ENCODE measurements around the gene GK.
"Not testable (repeated sequence)": the region's sequence is repeated elsewhere in the genome, so short reads cannot be mapped to it uniquely, and the experiment has no call there.

The GK gene

DNA sequence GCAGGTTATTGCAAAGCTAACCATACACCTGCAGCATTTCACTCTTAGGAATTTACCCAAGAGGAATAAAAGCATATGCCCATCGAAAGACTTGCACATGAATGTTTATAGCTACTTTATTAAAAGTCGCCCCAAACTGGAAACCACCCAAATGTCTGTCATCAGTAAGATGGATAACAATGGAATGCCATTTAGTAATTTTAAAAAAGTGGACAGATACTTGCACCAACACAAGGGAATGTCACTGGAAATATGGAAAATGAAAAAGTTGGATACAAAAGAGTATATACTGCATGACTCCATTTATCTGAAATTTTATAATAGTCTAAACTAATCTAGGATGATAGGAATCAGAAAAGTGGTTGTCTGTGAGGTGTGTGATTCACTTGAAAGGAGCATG lies 12.9 kb downstream of the GK start:
- Histone ChIP-seq H3K27me3 (replicated peaks) (no peaks in the 10 kb centered on the region), H3K27ac (no peak overlapping the region), H3K36me3 (replicated peaks) (no peaks in the 10 kb centered on the region), H3K4me3 (ENCODE audit: low read depth, low read length) (no peak overlapping the region)
- TF ChIP-seq, protein P1, sequence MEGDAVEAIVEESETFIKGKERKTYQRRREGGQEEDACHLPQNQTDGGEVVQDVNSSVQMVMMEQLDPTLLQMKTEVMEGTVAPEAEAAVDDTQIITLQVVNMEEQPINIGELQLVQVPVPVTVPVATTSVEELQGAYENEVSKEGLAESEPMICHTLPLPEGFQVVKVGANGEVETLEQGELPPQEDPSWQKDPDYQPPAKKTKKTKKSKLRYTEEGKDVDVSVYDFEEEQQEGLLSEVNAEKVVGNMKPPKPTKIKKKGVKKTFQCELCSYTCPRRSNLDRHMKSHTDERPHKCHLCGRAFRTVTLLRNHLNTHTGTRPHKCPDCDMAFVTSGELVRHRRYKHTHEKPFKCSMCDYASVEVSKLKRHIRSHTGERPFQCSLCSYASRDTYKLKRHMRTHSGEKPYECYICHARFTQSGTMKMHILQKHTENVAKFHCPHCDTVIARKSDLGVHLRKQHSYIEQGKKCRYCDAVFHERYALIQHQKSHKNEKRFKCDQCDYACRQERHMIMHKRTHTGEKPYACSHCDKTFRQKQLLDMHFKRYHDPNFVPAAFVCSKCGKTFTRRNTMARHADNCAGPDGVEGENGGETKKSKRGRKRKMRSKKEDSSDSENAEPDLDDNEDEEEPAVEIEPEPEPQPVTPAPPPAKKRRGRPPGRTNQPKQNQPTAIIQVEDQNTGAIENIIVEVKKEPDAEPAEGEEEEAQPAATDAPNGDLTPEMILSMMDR (IDR thresholded peaks at IDR 0.05; ENCODE audit: low read depth, low read length, missing control alignments) = no peak
- in situ Hi-C loops (cut with HindIII; ENCODE audit: low pct_ligation_motif_present, low sequenced_read_pairs) = no loop called here
- no peak for DNase-seq

DNA sequence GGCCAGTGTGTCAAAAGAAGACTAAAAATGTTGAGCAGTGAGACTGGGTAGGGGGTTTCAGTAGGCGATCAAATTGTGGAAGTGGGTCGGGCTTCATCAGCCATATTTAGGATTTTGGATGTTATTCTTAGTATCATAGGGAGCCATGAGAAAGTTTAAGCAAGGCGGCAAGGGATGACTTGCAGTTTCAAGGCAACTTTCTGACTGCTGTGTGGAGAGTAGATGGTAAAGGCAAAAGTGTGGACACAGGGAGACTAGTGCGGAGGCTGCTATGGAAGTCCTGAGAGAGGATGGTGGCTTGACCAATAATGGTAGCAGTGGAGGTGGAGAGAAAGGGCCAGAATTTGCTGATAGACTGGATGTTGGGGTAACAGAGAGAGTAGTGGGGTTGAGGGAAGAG lies 15.4 kb downstream of the GK start:
- no peak overlapping the region for H3K27ac ChIP-seq
- no peak overlapping the region for H3K4me3 ChIP-seq (ENCODE audit: low read depth, low read length)
- in situ Hi-C loops (cut with HindIII; ENCODE audit: low pct_ligation_motif_present, low sequenced_read_pairs) = no loop called here
- DNase-seq = no peak
- H3K27me3 ChIP-seq (replicated peaks) = no peaks in the 10 kb centered on the region
- no peaks in the 10 kb centered on the region for H3K36me3 ChIP-seq (replicated peaks)
- TF ChIP-seq, protein P1 (IDR thresholded peaks at IDR 0.05; ENCODE audit: low read depth, low read length, missing control alignments) = no peak

DNA sequence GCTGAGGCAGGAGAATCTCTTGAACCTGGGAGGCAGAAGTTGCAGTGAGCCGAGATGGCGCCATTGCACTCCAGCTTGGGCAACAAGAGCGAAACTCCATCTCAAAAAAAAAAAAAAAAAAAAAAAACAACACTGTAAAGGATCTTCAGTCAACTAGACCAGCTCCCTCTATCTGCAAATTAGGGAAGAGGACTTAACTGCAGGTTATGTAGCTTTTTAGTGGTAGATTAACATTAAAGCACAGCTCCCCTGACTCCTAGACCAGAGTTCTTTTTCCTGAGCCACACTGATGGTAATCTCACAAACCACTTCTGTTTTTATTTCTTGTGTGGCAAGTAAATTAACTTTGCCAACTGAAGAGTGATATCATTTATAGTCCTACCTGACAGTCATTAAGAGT lies 18.0 kb downstream of the GK start:
- H3K27ac ChIP-seq; H3K36me3 ChIP-seq (replicated peaks); H3K4me3 ChIP-seq (ENCODE audit: low read depth, low read length); DNase-seq; H3K27me3 ChIP-seq (replicated peaks); in situ Hi-C loops (cut with HindIII; ENCODE audit: low pct_ligation_motif_present, low sequenced_read_pairs): not testable (repeated sequence)

DNA sequence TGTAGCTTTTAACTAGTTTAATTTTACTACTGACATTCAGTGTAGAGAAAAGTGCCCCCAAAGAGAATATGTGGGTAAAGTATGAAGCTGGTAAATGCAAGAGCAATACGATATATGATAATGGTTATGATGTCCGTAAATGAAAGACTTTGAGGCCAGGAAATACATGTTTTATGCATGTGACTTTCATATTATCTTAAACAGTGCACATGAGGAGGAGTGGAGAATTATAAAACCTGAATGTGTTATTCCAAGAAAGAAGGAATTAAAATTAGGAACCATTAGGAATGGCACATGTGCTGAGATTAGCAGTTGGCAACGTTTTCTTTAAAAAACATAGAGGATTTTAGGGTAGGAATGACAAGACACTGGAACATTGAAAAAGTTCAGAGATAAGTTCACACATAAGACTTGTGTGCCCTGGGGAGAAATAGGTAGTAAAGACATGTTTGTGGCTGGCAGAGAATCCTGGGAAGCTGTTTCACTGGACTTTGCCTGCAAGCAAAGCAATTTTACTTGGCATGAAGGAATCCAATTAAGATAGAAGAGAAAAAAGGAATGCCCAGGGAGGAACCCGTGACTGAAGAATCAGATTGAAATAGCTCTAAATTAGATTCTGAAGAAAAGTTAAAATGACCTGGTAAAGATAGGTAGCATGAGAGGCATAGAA lies 20.0 kb downstream of the GK start:
- H3K27ac ChIP-seq = no peak overlapping the region
- no peak overlapping the region for H3K4me3 ChIP-seq (ENCODE audit: low read depth, low read length)
- no peak for DNase-seq
- no peaks in the 10 kb centered on the region for H3K36me3 ChIP-seq (replicated peaks)
- no peaks in the 10 kb centered on the region for H3K27me3 ChIP-seq (replicated peaks)
- TF ChIP-seq, protein P1 (IDR thresholded peaks at IDR 0.05; ENCODE audit: low read depth, low read length, missing control alignments) = no peak
- in situ Hi-C loops (cut with HindIII; ENCODE audit: low pct_ligation_motif_present, low sequenced_read_pairs) = no loop called here

DNA sequence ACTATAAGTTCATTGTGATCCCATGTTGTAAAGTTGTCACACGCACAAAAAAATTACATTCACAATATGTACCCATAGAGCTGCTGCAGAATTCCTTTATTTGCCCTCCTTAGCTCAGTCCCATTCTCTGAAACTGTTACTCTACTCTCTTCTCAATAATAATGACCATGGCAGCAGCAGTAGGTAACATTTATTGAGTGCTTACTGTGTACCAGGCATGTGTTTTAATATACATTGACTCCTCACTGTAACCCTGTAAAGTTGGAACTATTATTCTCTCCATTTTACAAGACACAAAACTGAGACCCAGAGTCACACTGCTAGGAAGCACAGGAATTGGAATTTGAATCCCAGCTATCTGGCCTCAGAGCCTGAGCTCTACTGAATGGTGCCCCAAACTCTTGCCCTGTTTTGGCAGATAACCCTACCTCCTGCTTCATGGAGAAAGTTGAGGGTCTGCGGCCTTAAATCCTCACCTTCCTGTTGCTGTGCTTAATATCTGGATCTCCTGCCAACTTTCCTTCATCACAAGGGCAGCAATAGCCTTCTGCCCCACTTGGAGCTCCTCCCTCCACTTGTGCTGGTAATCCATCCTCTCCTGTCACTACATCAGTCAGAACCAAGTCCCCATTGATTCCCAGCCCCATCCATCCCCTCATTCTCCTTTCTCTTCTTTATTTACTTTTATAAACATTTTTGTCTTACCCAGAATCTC lies 20.8 kb downstream of the GK start:
- no peaks in the 10 kb centered on the region for H3K36me3 ChIP-seq (replicated peaks)
- in situ Hi-C loops (cut with HindIII; ENCODE audit: low pct_ligation_motif_present, low sequenced_read_pairs) = no loop called here
- H3K4me3 ChIP-seq (ENCODE audit: low read depth, low read length) = no peak overlapping the region
- no peaks in the 10 kb centered on the region for H3K27me3 ChIP-seq (replicated peaks)
- no peak for DNase-seq
- TF ChIP-seq, protein P1 (IDR thresholded peaks at IDR 0.05; ENCODE audit: low read depth, low read length, missing control alignments) = no peak
- no peak overlapping the region for H3K27ac ChIP-seq

DNA sequence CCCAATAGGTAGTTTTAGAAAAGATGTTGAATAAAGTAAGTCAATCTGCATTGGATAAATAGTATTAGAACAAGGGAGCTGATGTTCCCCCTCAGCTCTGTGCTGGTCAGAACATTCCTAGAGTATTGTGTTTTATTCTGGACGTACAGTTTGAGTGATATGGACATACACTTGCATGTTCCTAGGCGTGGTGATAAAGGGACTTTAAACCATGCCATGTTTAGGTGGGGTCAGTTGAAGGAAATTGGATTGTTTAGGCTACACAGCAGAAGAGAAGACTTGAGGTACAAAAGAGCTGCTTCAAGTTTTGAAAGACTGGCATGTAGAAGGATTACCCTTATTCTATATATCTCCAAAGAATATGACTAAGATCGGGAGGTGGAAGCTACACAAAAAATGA lies 21.6 kb downstream of the GK start:
- no peaks in the 10 kb centered on the region for H3K36me3 ChIP-seq (replicated peaks)

More for the DNA sequence above, 21.6 kb downstream of the GK start:
- Histone ChIP-seq H3K4me3 (ENCODE audit: low read depth, low read length) (no peak overlapping the region), H3K27ac (no peak overlapping the region), H3K27me3 (replicated peaks) (no peaks in the 10 kb centered on the region)
- in situ Hi-C loops (cut with HindIII; ENCODE audit: low pct_ligation_motif_present, low sequenced_read_pairs) = no loop called here
- no peak for DNase-seq
- TF ChIP-seq, protein P1 (IDR thresholded peaks at IDR 0.05; ENCODE audit: low read depth, low read length, missing control alignments) = no peak
